Measurements from ENCODE around the gene ADAM10.
"Not testable (repeated sequence)": the region's sequence is repeated elsewhere in the genome, so short reads cannot be mapped to it uniquely, and the experiment has no call there.

The ADAM10 gene

DNA sequence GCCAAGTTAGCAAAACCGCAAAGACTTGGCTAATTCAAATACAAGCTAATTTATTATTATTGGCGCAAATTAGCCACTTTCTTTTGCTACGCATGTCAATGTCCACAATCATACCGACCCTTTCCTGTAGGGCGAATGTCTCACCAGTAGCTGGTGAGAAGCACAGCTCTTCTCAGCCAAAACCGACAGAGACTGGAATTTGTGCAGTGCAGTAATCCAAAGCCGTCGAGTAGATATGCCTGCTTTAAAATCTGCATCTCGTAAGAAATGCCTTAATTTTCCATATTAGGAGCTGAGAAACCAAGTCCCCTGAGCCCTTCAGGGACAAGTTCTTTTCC, 21.0 kb upstream of the ADAM10 start:
- TF ChIP-seq ZFX (IDR thresholded peaks at IDR 0.05; ENCODE audit: borderline replicate concordance) (no peak), CTCF (IDR thresholded peaks at IDR 0.05) (no peak)
- peak overlapping the region; percentile 92 for H3K27ac ChIP-seq

DNA sequence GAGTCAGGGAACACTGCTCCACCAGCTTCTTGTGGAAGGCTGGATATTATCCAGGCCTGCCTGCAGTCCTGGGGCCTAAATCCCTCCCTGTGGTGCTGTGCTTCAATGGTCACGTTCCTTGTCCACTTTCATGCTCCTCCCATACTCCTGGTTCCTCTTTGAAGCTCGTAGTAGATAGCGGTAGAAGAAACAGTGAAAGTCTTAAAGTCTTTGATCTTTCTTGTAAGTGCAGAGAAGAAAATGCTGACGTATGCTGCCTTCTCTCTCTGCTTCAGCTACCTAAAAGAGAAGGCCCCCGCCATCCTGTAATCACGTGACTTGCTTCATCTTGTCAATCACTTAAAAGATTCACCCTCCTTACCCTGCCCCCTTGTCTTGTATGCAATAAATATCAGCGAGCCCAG, 19.1 kb upstream of the ADAM10 start:
- H3K27ac ChIP-seq, result not testable (repeated sequence)

DNA sequence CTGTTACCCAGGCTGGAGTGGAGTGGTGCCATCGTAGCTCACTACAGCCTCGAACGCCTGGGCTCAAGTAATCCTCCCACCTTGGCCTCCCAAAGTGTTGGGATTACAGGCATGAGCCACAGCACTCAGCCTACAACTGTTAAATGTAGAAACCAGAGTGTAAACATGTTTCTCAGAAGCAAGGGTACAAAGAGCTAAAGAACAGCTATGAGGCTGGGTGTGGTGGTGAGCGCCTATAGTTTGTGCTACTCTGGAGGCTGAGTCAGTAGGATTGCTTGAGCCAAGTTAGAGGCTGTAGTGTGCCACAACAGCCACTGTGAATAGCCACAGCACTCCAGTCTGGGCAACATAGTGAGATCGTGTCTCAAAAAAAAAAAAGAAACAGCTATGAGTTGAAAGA, 16.8 kb upstream of the ADAM10 start:
- H3K27ac ChIP-seq, result no peak overlapping the region
- no peak for TF ChIP-seq ZFX (IDR thresholded peaks at IDR 0.05; ENCODE audit: borderline replicate concordance)
- no peak for TF ChIP-seq CTCF (IDR thresholded peaks at IDR 0.05)

GRCh38 chr15:58764468-58764867, 15.0 kb upstream of the ADAM10 start:
- no peak for TF ChIP-seq CTCF (IDR thresholded peaks at IDR 0.05)
- TF ChIP-seq ZFX (IDR thresholded peaks at IDR 0.05; ENCODE audit: borderline replicate concordance), result no peak
- no peak overlapping the region for H3K27ac ChIP-seq

DNA sequence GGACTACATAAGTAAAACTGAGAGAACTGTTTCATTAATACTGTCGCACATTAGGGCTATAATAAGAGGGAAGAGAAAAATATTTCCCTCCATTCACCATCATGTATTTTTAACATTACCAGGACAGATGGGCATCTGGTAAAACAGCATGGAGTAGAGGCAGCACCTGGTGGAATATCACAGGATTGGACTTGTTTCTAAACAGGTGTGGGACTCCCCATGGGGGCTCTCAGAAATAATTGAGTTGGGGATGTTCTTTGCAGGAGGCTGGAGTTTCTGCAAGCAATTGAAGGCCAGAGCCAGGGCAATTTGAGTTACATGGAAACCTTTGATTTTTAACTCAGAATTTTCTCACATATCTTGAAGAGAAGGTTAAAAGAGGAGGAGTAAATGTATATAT, 13.2 kb upstream of the ADAM10 start:
- no peak for TF ChIP-seq ZFX (IDR thresholded peaks at IDR 0.05; ENCODE audit: borderline replicate concordance)
- TF ChIP-seq CTCF (IDR thresholded peaks at IDR 0.05), result no peak
- no peak overlapping the region for H3K27ac ChIP-seq

- H3K27ac ChIP-seq, result no peak overlapping the region
- TF ChIP-seq ZFX (IDR thresholded peaks at IDR 0.05; ENCODE audit: borderline replicate concordance) (no peak), CTCF (IDR thresholded peaks at IDR 0.05) (no peak)
These were observed 12.8 kb upstream of the ADAM10 start for GRCh38 chr15:58762285-58762684.

GRCh38 chr15:58761010-58761388, 11.5 kb upstream of the ADAM10 start:
- TF ChIP-seq CTCF (IDR thresholded peaks at IDR 0.05) (no peak), ZFX (IDR thresholded peaks at IDR 0.05; ENCODE audit: borderline replicate concordance) (no peak)
- no peak overlapping the region for H3K27ac ChIP-seq

DNA sequence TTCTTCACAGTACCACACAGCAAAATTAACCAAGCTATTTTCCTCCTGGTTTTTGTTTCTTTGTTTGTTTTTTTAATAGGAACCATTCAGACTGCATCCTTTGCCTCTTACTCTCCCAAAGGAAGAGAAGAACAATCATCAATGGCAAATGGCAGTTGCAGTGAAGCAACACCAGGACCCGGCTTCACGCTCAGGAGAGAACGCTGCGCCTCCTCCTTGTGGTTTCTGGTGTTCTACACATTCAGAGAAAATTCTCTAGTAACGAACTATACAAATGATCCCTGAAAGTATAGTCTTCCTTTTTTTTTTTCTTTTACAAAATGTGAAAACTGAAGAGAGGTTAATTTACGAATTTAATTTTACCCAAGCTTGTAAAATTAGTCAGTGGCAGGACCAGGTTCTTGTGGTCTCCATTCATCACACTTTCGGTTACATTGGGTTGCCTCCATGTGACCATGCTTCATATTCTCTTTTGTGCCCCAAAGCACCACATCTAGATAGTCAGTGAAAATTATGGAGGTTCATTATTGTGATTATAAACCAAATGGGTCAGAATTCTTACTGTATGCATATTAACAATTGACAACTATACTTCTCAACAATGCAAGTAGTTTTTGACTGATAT, 11.0 kb upstream of the ADAM10 start:
- no peak for TF ChIP-seq CTCF (IDR thresholded peaks at IDR 0.05)
- TF ChIP-seq ZFX (IDR thresholded peaks at IDR 0.05; ENCODE audit: borderline replicate concordance), result no peak
- no peak overlapping the region for H3K27ac ChIP-seq
